Stromal cell of bone marrow (primary cell): ENCODE results near the gene CHP1.
"Not testable (repeated sequence)": the region's sequence is repeated elsewhere in the genome, so short reads cannot be mapped to it uniquely, and the experiment has no call there.

Source experiments
- DNase-seq: peaks from one replicate; pipeline ENCODE4 v3.0.0-alpha.2; 2012; ENCODE audit warnings: low read depth

Gene CHP1

DNA sequence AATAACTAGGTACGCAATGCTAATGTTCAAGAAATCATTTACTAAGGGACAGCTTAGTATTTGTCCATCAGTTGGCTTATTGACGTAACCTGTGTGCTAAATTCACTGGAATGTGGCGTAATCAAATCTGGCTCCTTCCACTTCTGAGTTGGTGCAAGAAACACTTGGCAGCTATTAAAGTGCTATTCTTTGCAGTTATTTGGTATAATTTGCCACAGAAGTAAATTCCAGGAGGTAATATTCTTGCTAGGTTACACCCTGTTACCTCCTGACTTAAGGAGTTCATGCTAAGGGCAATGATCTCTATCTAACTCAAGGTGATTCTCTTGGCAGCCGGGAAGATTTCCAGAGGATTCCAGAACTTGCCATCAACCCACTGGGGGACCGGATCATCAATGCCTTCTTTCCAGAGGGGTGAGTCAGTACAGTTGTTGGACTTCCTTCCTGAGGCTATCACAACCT is 25.5 kb downstream of the CHP1 start:
- no peak for DNase-seq

DNA sequence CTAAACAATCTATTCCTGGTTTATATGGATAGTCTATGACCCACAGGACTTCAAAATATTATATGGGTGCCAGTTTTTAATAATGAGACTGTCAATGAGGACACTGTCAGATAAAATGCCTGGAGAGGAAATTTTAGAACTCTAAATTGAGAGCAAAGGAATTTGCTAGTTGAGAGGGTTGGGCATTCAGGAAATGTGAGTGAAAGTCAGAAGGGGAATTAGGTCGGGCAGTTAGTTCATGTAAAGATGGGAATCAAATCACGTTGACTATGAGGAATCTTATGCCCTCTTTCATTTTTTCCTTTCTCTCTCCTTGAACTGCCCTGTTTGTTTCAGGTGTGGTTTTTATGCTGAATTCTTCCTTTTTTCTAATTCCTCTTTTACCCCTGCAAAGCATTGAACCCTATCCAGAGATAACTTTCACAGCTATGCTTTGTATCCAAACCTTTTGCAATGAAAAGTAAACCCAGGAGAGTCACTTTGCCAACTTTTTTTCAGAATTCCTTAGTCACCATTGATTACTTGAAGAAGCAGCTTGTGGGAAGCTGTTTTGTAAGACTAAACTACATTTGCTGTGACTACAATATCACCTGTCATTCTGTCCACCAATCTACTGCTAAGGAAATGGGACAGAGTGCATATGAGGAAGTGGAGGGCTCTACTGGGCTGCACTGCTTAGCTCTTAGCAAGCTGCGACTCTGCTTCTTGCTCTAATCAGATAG is 27.8 kb downstream of the CHP1 start:
- DNase-seq, result peak; percentile 36

DNA sequence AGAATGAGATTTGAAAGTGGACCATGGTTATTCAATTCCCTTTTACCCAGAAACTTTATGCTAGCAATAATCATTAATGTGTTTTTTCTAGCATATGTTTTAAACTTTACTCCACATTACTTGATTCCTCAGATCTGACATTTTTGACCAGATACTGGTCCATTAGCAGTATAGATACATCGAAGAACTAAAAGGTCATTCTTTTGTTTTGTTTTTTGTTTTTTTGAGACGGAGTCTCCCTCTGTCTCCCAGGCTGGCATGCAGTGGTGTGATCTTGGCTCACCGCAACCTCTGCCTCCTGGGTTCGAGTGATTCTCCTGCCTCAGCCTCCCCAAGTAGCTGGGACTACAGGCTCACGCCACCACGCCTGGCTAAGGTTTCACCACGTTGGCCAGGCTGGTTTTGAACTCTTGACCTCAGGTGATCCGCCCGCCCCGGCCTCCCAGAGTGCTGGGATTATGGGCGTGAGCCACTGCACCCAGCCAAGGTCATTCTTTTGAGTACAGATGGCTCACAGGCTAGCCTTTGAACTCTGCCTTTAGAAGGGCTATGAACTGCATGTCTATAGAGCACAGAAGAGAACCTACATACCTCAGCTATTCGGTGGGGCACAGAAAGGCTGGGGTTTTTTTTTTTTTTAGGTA is 28.6 kb downstream of the CHP1 start:
- DNase-seq, result no peak

GRCh38 chr15:41260924-41261323 is 29.9 kb downstream of the CHP1 start:
- DNase-seq, result not testable (repeated sequence)

DNA sequence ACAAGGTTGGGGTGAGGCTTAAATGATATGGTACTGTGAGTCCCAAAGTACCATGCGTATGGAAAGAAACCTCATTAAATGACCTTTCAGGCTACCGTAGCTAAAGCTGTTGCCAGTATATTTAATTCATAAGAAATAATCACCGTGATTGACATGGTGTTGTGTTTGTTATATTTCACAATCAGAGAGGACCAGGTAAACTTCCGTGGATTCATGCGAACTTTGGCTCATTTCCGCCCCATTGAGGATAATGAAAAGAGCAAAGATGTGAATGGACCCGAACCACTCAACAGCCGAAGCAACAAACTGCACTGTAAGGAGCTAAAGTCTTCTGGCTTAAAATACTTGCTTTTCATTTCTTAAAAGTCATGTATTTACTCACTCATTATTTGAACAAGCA is 31.5 kb downstream of the CHP1 start:
- no peak for DNase-seq

- DNase-seq, result no peak
Observed at GRCh38 chr15:41263891-41264351, 32.9 kb downstream of the CHP1 start.

DNA sequence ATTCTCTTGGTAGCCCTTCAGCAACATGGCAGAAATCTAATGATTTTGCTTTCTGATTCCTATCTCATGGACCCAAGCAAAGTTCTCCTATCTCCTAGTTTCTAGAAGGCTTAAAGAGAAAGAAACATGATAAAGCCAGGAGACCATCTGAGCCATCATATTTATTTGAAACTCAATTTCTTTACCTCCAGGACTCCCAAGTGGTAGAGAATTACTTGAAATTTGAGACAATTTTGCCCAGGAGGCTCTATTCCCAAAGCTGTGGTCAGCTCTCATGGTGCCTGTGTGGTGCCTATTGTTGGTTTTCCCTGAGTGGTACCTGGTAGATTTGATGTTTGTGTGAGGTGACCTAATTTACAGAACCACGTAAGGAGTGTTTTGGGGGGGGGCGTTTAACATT is 38.8 kb downstream of the CHP1 start:
- no peak for DNase-seq

GRCh38 chr15:41276831-41277230 is 45.8 kb downstream of the CHP1 start:
- DNase-seq, result no peak

- no peak for DNase-seq
Observed at GRCh38 chr15:41278319-41278718, 47.3 kb downstream of the CHP1 start.

- no peak for DNase-seq
Observed at GRCh38 chr15:41279535-41280283, 48.6 kb downstream of the CHP1 start.

GRCh38 chr15:41281236-41281635 is 50.2 kb downstream of the CHP1 start:
- DNase-seq, result peak; percentile 80

DNA sequence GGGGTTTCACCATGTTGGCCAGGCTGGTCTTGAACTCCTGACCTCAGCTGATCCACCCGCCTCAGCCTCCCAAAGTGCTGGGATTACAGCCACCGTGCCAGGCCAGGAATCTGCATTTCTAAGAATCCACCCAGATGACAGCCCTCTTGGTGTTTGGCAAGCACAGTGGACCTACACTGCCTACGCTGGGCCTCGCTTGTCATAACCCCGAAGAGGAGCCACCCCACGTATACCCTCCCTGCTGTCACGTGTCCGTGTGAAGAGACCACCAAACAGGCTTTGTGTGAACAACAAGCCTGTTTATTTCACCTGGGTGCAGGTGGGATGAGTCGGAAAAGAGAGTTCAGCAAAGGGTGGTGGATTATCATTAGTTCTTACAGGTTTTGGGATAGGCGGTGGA is 51.4 kb downstream of the CHP1 start:
- DNase-seq, result not testable (repeated sequence)

- DNase-seq, result not testable (repeated sequence)
Observed at GRCh38 chr15:41282980-41283652, 52.0 kb downstream of the CHP1 start.

- DNase-seq, result peak; percentile 99
Observed at GRCh38 chr15:41283653-41284426, 52.8 kb downstream of the CHP1 start.

GRCh38 chr15:41284427-41285177 is 53.5 kb downstream of the CHP1 start:
- no peak for DNase-seq

DNA sequence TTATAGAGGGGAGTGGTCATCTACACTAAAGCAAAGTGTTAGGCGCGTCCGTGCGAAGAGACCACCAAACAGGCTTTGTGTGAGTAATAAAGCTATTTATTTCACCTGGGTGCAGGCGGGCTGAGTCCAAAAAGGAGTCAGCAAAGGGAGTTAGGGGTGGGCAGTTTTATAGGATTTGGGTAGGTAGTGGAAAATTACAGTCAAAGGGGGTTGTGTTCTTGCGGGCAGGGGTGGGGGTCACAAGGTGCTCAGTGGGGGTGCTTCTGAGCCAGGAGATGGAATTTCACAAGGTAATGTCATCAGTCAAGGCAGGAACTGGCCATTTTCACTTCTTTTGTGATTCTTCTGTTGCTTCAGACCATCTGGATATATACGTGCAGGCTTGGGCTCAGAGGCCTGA is 54.2 kb downstream of the CHP1 start:
- no peak for DNase-seq

- no peak for DNase-seq
Observed at GRCh38 chr15:41286665-41287333, 55.7 kb downstream of the CHP1 start.

GRCh38 chr15:41288464-41288863 is 57.4 kb downstream of the CHP1 start:
- DNase-seq, result no peak

GRCh38 chr15:41289953-41290352 is 58.9 kb downstream of the CHP1 start:
- DNase-seq, result no peak

- DNase-seq, result no peak
Observed at GRCh38 chr15:41291065-41291631, 60.1 kb downstream of the CHP1 start.
